NOMO-1 treated with dmso at 0.1 percent for 144 hours (cell line): ENCODE data around the gene NYNRIN.
"Not testable (repeated sequence)": the region's sequence is repeated elsewhere in the genome, so short reads cannot be mapped to it uniquely, and the experiment has no call there.

ENCODE experiments used
- DNase-seq: peaks from one replicate; lab custom pipeline; 2025; ENCODE audit not compliant: unreplicated experiment; lab: John Stamatoyannopoulos, UW

NYNRIN gene

GRCh38 chr14:24442240-24443052, 43.6 kb downstream of the NYNRIN start, which contains the start of gene SDR39U1:
Gene SDR39U1, minus strand, starts transcription at chr14:24442776. Its CDS starts 7 bp downstream, at chr14:24442769.
- peak; percentile 99 for DNase-seq

GRCh38 chr14:24443053-24443665, 44.4 kb downstream of the NYNRIN start:
- no peak for DNase-seq

GRCh38 chr14:24450828-24451227, 52.0 kb downstream of the NYNRIN start:
- not testable (repeated sequence) for DNase-seq

- DNase-seq, result no peak
These were observed 58.2 kb downstream of the NYNRIN start for GRCh38 chr14:24456980-24457379.

GRCh38 chr14:24458736-24459135, 59.9 kb downstream of the NYNRIN start:
- DNase-seq, result no peak

- DNase-seq, result no peak
These were observed 60.5 kb downstream of the NYNRIN start for GRCh38 chr14:24459331-24459730.

GRCh38 chr14:24461336-24461735, 62.5 kb downstream of the NYNRIN start:
- DNase-seq, result no peak

- no peak for DNase-seq
These were observed 64.4 kb downstream of the NYNRIN start for GRCh38 chr14:24463017-24463883.

- no peak for DNase-seq
These were observed 65.3 kb downstream of the NYNRIN start for GRCh38 chr14:24463884-24464785.

- DNase-seq, result no peak
These were observed 66.6 kb downstream of the NYNRIN start for GRCh38 chr14:24465368-24465767.

- DNase-seq, result no peak
These were observed 67.0 kb downstream of the NYNRIN start for GRCh38 chr14:24465805-24466204.
